ENCODE measurements around the gene PNMA8B. TPM values are rescaled to one million over a fixed set of nuclear protein-coding genes. Genes with fewer than 3 reads are reported as not detected.
"Not testable (repeated sequence)": the region's sequence is repeated elsewhere in the genome, so short reads cannot be mapped to it uniquely, and the experiment has no call there.

PNMA8B gene
- 0.59 TPM for polyA plus RNA-seq (2012; ENCODE audit: insufficient read depth, insufficient read length)

GRCh38 chr19:46495786-46496099, at the start of gene PNMA8B:
TSS of gene PNMA8B (minus strand) at chr19:46495867. CDS start at chr19:46495465, 402 bp downstream.
- H3K4me3 ChIP-seq (ENCODE audit: low read length): peak within 1 kb of the TSS; percentile 33
- DNase-seq (ENCODE audit: low read depth, low spot score): peak; percentile 59

GRCh38 chr19:46544651-46545050, 49.0 kb upstream of the PNMA8B start:
- DNase-seq (ENCODE audit: low read depth, low spot score): no peak
- no peak overlapping the region for H3K4me3 ChIP-seq (ENCODE audit: low read length)

- H3K4me3 ChIP-seq (ENCODE audit: low read length): no peak overlapping the region
- DNase-seq (ENCODE audit: low read depth, low spot score): peak; percentile 76
Observed at GRCh38 chr19:46542428-46543230, 47.0 kb upstream of the PNMA8B start.

GRCh38 chr19:46537136-46538097, 41.8 kb upstream of the PNMA8B start:
- no peak for DNase-seq (ENCODE audit: low read depth, low spot score)
- no peak overlapping the region for H3K4me3 ChIP-seq (ENCODE audit: low read length)

GRCh38 chr19:46536391-46536790, 40.7 kb upstream of the PNMA8B start:
- DNase-seq (ENCODE audit: low read depth, low spot score): no peak
- no peak overlapping the region for H3K4me3 ChIP-seq (ENCODE audit: low read length)

- no peak for DNase-seq (ENCODE audit: low read depth, low spot score)
- no peak overlapping the region for H3K4me3 ChIP-seq (ENCODE audit: low read length)
Observed at GRCh38 chr19:46533621-46534081, 38.0 kb upstream of the PNMA8B start.

- DNase-seq (ENCODE audit: low read depth, low spot score): no peak
- no peak overlapping the region for H3K4me3 ChIP-seq (ENCODE audit: low read length)
Observed at GRCh38 chr19:46533078-46533620, 37.5 kb upstream of the PNMA8B start.

- no peak overlapping the region for H3K4me3 ChIP-seq (ENCODE audit: low read length)
- no peak for DNase-seq (ENCODE audit: low read depth, low spot score)
Observed at GRCh38 chr19:46530636-46531035, 35.0 kb upstream of the PNMA8B start.

- no peak overlapping the region for H3K4me3 ChIP-seq (ENCODE audit: low read length)
- peak; percentile 45 for DNase-seq (ENCODE audit: low read depth, low spot score)
Observed at GRCh38 chr19:46529622-46530451, 34.2 kb upstream of the PNMA8B start.

- H3K4me3 ChIP-seq (ENCODE audit: low read length): no peak overlapping the region
Observed at GRCh38 chr19:46528601-46529590, 33.2 kb upstream of the PNMA8B start.

GRCh38 chr19:46526801-46527200, 31.1 kb upstream of the PNMA8B start:
- H3K4me3 ChIP-seq (ENCODE audit: low read length); DNase-seq (ENCODE audit: low read depth, low spot score): not testable (repeated sequence)

More at GRCh38 chr19:46528601-46529590, 33.2 kb upstream of the PNMA8B start:
- no peak for DNase-seq (ENCODE audit: low read depth, low spot score)

- DNase-seq (ENCODE audit: low read depth, low spot score): no peak
- H3K4me3 ChIP-seq (ENCODE audit: low read length): no peak overlapping the region
Observed at GRCh38 chr19:46524308-46524707, 28.6 kb upstream of the PNMA8B start.

GRCh38 chr19:46522988-46523387, 27.3 kb upstream of the PNMA8B start:
- H3K4me3 ChIP-seq (ENCODE audit: low read length): not testable (repeated sequence)
- peak; percentile 83 for DNase-seq (ENCODE audit: low read depth, low spot score)

GRCh38 chr19:46521241-46521868, 25.7 kb upstream of the PNMA8B start:
- H3K4me3 ChIP-seq (ENCODE audit: low read length): no peak overlapping the region
- DNase-seq (ENCODE audit: low read depth, low spot score): no peak

GRCh38 chr19:46520616-46521015, 24.9 kb upstream of the PNMA8B start:
- H3K4me3 ChIP-seq (ENCODE audit: low read length): no peak overlapping the region

GRCh38 chr19:46517471-46517870, 21.8 kb upstream of the PNMA8B start:
- H3K4me3 ChIP-seq (ENCODE audit: low read length): no peak overlapping the region
- no peak for DNase-seq (ENCODE audit: low read depth, low spot score)

More at GRCh38 chr19:46520616-46521015, 24.9 kb upstream of the PNMA8B start:
- no peak for DNase-seq (ENCODE audit: low read depth, low spot score)

GRCh38 chr19:46515879-46516350, 20.2 kb upstream of the PNMA8B start:
- H3K4me3 ChIP-seq (ENCODE audit: low read length): no peak overlapping the region
- peak; percentile 59 for DNase-seq (ENCODE audit: low read depth, low spot score)

All from Jurkat, Clone E6-1 (cell line).